Bronchial epithelial cell (primary cell): Measurements from ENCODE around the gene RPIA. TPM values are rescaled to one million over a fixed set of nuclear protein-coding genes. Genes with fewer than 3 reads are reported as not detected.
"Not testable (repeated sequence)": the region's sequence is repeated elsewhere in the genome, so short reads cannot be mapped to it uniquely, and the experiment has no call there.

ENCODE experiments used
- DNase-seq: peaks from one replicate; pipeline ENCODE4 v3.0.0-alpha.2; 2010; ENCODE audit warnings: low read depth
- FAIRE-seq: peaks from 2 replicates; lab custom pipeline; 2011; peaks lifted over from hg19 to GRCh38; lab: Jason Lieb, UNC
- H3K27me3 ChIP-seq: 2 replicates; pipeline ENCODE4 v1.5.1; 2011; ENCODE audit warnings: low read length; ENCODE audit not compliant: control insufficient read depth, insufficient read depth
- H3K36me3 ChIP-seq: 2 replicates; pipeline ENCODE4 v1.5.1; 2011; ENCODE audit warnings: low read length; ENCODE audit not compliant: control insufficient read depth, insufficient read depth
- H3K4me3 ChIP-seq: 2 replicates; pipeline ENCODE4 v1.5.1; 2011; ENCODE audit warnings: mild to moderate bottlenecking, low read depth, low read length, control low read depth
- CTCF ChIP-seq: IDR thresholded peaks from 2 replicates; pipeline ENCODE4 v1.5.1; 2011; ENCODE audit warnings: mild to moderate bottlenecking, moderate library complexity, low read length, control low read depth, inconsistent platforms; ENCODE audit not compliant: insufficient read depth, severe bottlenecking
- total RNA-seq: library from RNA; depleted of rRNA; stranded (reverse); fragments of >200 nt; gene quantifications from 2 replicates; pipeline ENCODE4 v1.2.1, GENCODE V29; 2014

Gene RPIA
- total RNA-seq, 1 donor from 2014 or later: 6.3 TPM

- Histone ChIP-seq H3K27me3 (no peaks in the 10 kb centered on the region), H3K4me3 (no peak overlapping the region), H3K36me3 (no peaks in the 10 kb centered on the region)
- DNase-seq (no peak), FAIRE-seq (no peak)
- no peak for TF ChIP-seq CTCF
These were observed 65.6 kb downstream of the RPIA start for GRCh38 chr2:88757025-88757424.

- not testable (repeated sequence) for FAIRE-seq, H3K36me3 ChIP-seq, H3K27me3 ChIP-seq, DNase-seq, H3K4me3 ChIP-seq
These were observed 67.2 kb downstream of the RPIA start for GRCh38 chr2:88758702-88759101.

GRCh38 chr2:88760819-88761598, 69.5 kb downstream of the RPIA start:
- no peak overlapping the region for H3K4me3 ChIP-seq
- no peaks in the 10 kb centered on the region for H3K36me3 ChIP-seq
- no peak for DNase-seq
- TF ChIP-seq CTCF: no peak
- FAIRE-seq: no peak
- H3K27me3 ChIP-seq: peaks cover 5% of the 10 kb centered on the region

GRCh38 chr2:88764141-88764849, 72.8 kb downstream of the RPIA start:
- Histone ChIP-seq H3K36me3 (no peaks in the 10 kb centered on the region), H3K4me3 (no peak overlapping the region), H3K27me3 (peaks cover 5% of the 10 kb centered on the region)
- FAIRE-seq (no peak), DNase-seq (no peak)
- TF ChIP-seq CTCF: no peak

GRCh38 chr2:88764850-88765153, 73.3 kb downstream of the RPIA start:
- H3K27me3 ChIP-seq: peaks cover 5% of the 10 kb centered on the region
- H3K4me3 ChIP-seq: no peak overlapping the region
- DNase-seq: no peak
- FAIRE-seq: no peak
- TF ChIP-seq CTCF: no peak
- H3K36me3 ChIP-seq: no peaks in the 10 kb centered on the region

- no peak for TF ChIP-seq CTCF
- FAIRE-seq (no peak), DNase-seq (peak; percentile 49)
- Histone ChIP-seq H3K27me3 (peaks cover 5% of the 10 kb centered on the region), H3K36me3 (no peaks in the 10 kb centered on the region), H3K4me3 (no peak overlapping the region)
These were observed 73.8 kb downstream of the RPIA start for GRCh38 chr2:88765154-88765888.

- not testable (repeated sequence) for H3K4me3 ChIP-seq, H3K36me3 ChIP-seq, FAIRE-seq, H3K27me3 ChIP-seq, DNase-seq
These were observed 74.5 kb downstream of the RPIA start for GRCh38 chr2:88765889-88766481.
